ENCODE results near the gene TLR1.

TLR1 gene

GRCh38 chr4:38805530-38806145 lies 1.0 kb upstream of the TLR1 start:
- H3K4me3 ChIP-seq (ENCODE audit: low read depth, low read length): peak overlapping the region; percentile 12
- no peak for TF ChIP-seq CTCF (IDR thresholded peaks at IDR 0.05; ENCODE audit: borderline replicate concordance, insufficient read depth, low read depth, low read length)

GRCh38 chr4:38803833-38804653 lies 548 bp downstream of the TLR1 start:
- H3K4me3 ChIP-seq (ENCODE audit: low read depth, low read length): peak overlapping the region; percentile 10
- no peak for TF ChIP-seq CTCF (IDR thresholded peaks at IDR 0.05; ENCODE audit: borderline replicate concordance, insufficient read depth, low read depth, low read length)

- H3K4me3 ChIP-seq (ENCODE audit: low read depth, low read length): no peak overlapping the region
Observed at GRCh38 chr4:38802561-38803355, 1.8 kb downstream of the TLR1 start.

GRCh38 chr4:38800961-38801450 lies 3.6 kb downstream of the TLR1 start:
- TF ChIP-seq CTCF (IDR thresholded peaks at IDR 0.05; ENCODE audit: borderline replicate concordance, insufficient read depth, low read depth, low read length): no peak
- H3K4me3 ChIP-seq (ENCODE audit: low read depth, low read length): no peak overlapping the region

More at GRCh38 chr4:38802561-38803355, 1.8 kb downstream of the TLR1 start:
- no peak for TF ChIP-seq CTCF (IDR thresholded peaks at IDR 0.05; ENCODE audit: borderline replicate concordance, insufficient read depth, low read depth, low read length)

GRCh38 chr4:38800366-38800765 lies 4.2 kb downstream of the TLR1 start:
- no peak overlapping the region for H3K4me3 ChIP-seq (ENCODE audit: low read depth, low read length)
- no peak for TF ChIP-seq CTCF (IDR thresholded peaks at IDR 0.05; ENCODE audit: borderline replicate concordance, insufficient read depth, low read depth, low read length)

- no peak overlapping the region for H3K4me3 ChIP-seq (ENCODE audit: low read depth, low read length)
- TF ChIP-seq CTCF (IDR thresholded peaks at IDR 0.05; ENCODE audit: borderline replicate concordance, insufficient read depth, low read depth, low read length): no peak
Observed at GRCh38 chr4:38795087-38795486, 9.5 kb downstream of the TLR1 start.
